HEK293 (cell line): ENCODE measurements around the gene TAP2.
A peak's percentile ranks its signal among the peaks of the same experiment; 100 is the strongest.

Source experiments
- ATF2 ChIP-seq: fragments of 450-650 bp; formaldehyde crosslinking; IDR thresholded peaks from 2 replicates; pipeline ENCODE4 v1.5.1; 2016; ENCODE audit warnings: missing biosample characterization, missing genetic modification characterization, low read depth
- BCL6B ChIP-seq: fragments of 450-650 bp; formaldehyde crosslinking; IDR thresholded peaks from 2 replicates; pipeline ENCODE4 v1.5.1; 2017; ENCODE audit warnings: missing biosample characterization, missing genetic modification characterization
- KLF8 ChIP-seq: fragments of 450-650 bp; formaldehyde crosslinking; IDR thresholded peaks from 2 replicates; pipeline ENCODE4 v1.5.1; 2016; ENCODE audit warnings: missing biosample characterization, missing genetic modification characterization
- MEIS1 ChIP-seq: sonication (generic); formaldehyde crosslinking; IDR thresholded peaks from 2 replicates; pipeline ENCODE4 v1.8.1; 2022; ENCODE audit warnings: missing genetic modification reagents, mild to moderate bottlenecking, borderline replicate concordance
- REST ChIP-seq: fragments of 450-650 bp; formaldehyde crosslinking; IDR thresholded peaks from 2 replicates; pipeline ENCODE4 v1.5.1; 2016; ENCODE audit warnings: missing biosample characterization, missing genetic modification characterization
- SCRT1 ChIP-seq: fragments of 450-650 bp; formaldehyde crosslinking; IDR thresholded peaks from 2 replicates; pipeline ENCODE4 v1.5.1; 2016; ENCODE audit warnings: missing biosample characterization, missing genetic modification characterization, borderline replicate concordance
- ZBTB44 ChIP-seq: fragments of 450-650 bp; IDR thresholded peaks from 2 replicates; pipeline ENCODE4 v1.5.1; 2018; ENCODE audit warnings: missing biosample characterization, mild to moderate bottlenecking, missing genetic modification characterization
- ZFHX2 ChIP-seq: fragments of 450-650 bp; formaldehyde crosslinking; conservative IDR thresholded peaks from 2 replicates; pipeline ENCODE4 v1.5.1; 2016; ENCODE audit warnings: missing biosample characterization, missing genetic modification characterization
- ZFP37 ChIP-seq: fragments of 450-650 bp; formaldehyde crosslinking; IDR thresholded peaks from 2 replicates; pipeline ENCODE4 v1.5.1; 2016; ENCODE audit warnings: missing biosample characterization, missing genetic modification characterization
- ZNF132 ChIP-seq: fragments of 450-650 bp; formaldehyde crosslinking; IDR thresholded peaks from 2 replicates; pipeline ENCODE4 v1.5.1; 2017; ENCODE audit warnings: missing biosample characterization, missing genetic modification characterization, borderline replicate concordance
- ZNF133 ChIP-seq: fragments of 450-650 bp; formaldehyde crosslinking; IDR thresholded peaks from 2 replicates; pipeline ENCODE4 v1.5.1; 2016; ENCODE audit warnings: missing biosample characterization, missing genetic modification characterization
- ZNF140 ChIP-seq: fragments of 450-650 bp; formaldehyde crosslinking; IDR thresholded peaks from 2 replicates; pipeline ENCODE4 v1.5.1; 2016; ENCODE audit warnings: missing biosample characterization, missing genetic modification characterization
- ZNF214 ChIP-seq: fragments of 450-650 bp; formaldehyde crosslinking; IDR thresholded peaks from 2 replicates; pipeline ENCODE4 v1.5.1; 2017; ENCODE audit warnings: missing biosample characterization, mild to moderate bottlenecking, missing genetic modification characterization, borderline replicate concordance
- ZNF501 ChIP-seq: fragments of 450-650 bp; formaldehyde crosslinking; IDR thresholded peaks from 2 replicates; pipeline ENCODE4 v1.5.1; 2016; ENCODE audit warnings: missing biosample characterization, missing genetic modification characterization
- ZNF513 ChIP-seq: fragments of 450-650 bp; IDR thresholded peaks from 2 replicates; pipeline ENCODE4 v1.5.1; 2018; ENCODE audit warnings: missing biosample characterization, missing genetic modification characterization
- ZNF529 ChIP-seq: fragments of 450-650 bp; formaldehyde crosslinking; IDR thresholded peaks from 2 replicates; pipeline ENCODE4 v1.5.1; 2017; ENCODE audit warnings: missing genetic modification characterization, missing biosample characterization; ENCODE audit not compliant: insufficient replicate concordance
- ZNF664 ChIP-seq: fragments of 450-650 bp; formaldehyde crosslinking; IDR thresholded peaks from 2 replicates; pipeline ENCODE4 v1.5.1; 2016; ENCODE audit warnings: missing biosample characterization, missing genetic modification characterization
- ZNF792 ChIP-seq: fragments of 450-650 bp; formaldehyde crosslinking; IDR thresholded peaks from 2 replicates; pipeline ENCODE4 v1.5.1; 2016; ENCODE audit warnings: missing biosample characterization, missing genetic modification characterization
- ZSCAN5A ChIP-seq: fragments of 450-650 bp; formaldehyde crosslinking; IDR thresholded peaks from 2 replicates; pipeline ENCODE4 v1.5.1; 2016; ENCODE audit warnings: missing biosample characterization, missing genetic modification characterization
- TF ChIP-seq, protein P1 (sequence below): fragments of 450-650 bp; formaldehyde crosslinking; IDR thresholded peaks from 2 replicates; pipeline ENCODE4 v1.5.1; 2016; ENCODE audit warnings: missing biosample characterization, missing genetic modification characterization
- TF ChIP-seq, protein P2 (sequence below): fragments of 450-650 bp; formaldehyde crosslinking; IDR thresholded peaks from 2 replicates; pipeline ENCODE4; 2016; ENCODE audit warnings: missing biosample characterization, missing genetic modification characterization
- TF ChIP-seq, protein P3 (sequence below): fragments of 450-650 bp; formaldehyde crosslinking; IDR thresholded peaks from 2 replicates; pipeline ENCODE4 v1.5.1; 2016; ENCODE audit warnings: missing biosample characterization, missing genetic modification characterization

Gene TAP2

DNA sequence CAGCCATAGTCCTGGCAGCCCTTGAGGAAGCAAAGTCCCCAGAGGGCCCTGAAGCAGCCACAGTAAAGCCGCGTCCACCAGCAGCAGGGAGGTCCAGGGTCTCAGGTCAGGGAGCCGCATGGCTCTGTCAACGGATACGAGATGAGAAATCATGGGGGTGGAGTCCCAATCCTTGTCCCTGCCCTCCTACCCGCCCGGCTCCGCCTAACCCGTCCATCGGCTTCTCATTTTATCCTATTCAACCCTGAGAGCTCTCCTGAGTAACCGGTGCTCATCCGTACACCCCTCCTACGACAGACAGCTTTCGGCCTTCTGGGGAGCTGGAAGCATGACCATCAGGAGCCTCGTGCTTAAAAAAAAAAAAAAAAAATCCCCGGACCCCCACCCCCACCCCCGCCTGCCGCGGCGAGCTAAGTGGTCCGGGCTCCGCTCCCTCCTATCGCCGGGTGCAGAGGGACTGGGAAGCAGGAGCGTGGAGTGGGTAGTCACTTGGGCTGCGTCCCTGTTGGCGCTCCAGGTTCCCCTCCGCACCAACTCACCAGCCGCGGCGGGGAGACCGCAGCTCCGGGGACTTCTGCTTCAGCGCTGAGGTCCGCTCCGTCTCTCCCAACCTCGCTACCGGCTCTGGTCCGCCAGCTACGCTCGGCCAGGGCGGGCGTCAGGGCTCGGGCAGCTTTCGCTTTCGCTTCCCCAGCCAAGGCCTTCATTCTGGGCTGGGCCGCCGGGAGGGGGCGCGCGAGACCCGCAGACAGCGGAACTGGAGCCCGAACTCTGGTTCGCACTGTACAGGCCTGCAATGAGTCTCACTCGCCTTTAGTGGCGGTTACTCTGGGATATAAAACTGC lies at the start of gene TAP2 (continued):
- TF ChIP-seq KLF8 (peak; percentile 62), MEIS1 (no peak), BCL6B (tag by site-specific recombination) (no peak), ZSCAN5A (tag by site-specific recombination) (no peak), ZNF513 (tag by site-specific recombination) (no peak), ATF2 (tag by site-specific recombination) (no peak), ZNF792 (no peak), ZFHX2 (tag by site-specific recombination) (no peak), ZNF132 (tag by site-specific recombination) (no peak), ZNF664 (tag by site-specific recombination) (no peak), ZNF133 (no peak), REST (tag by site-specific recombination) (no peak), SCRT1 (tag by site-specific recombination) (no peak), ZNF501 (tag by site-specific recombination) (peak; percentile 58; the same call in 1 of the 2 replicates), ZFP37 (tag by site-specific recombination) (peak; percentile 83; the same call in 1 of the 2 replicates), ZNF214 (tag by site-specific recombination) (no peak), ZBTB44 (tag by site-specific recombination) (peak; percentile 36; the same call in 1 of the 2 replicates), ZNF529 (tag by site-specific recombination) (no peak), ZNF140 (tag by site-specific recombination) (no peak)
- TF ChIP-seq, protein P1, sequence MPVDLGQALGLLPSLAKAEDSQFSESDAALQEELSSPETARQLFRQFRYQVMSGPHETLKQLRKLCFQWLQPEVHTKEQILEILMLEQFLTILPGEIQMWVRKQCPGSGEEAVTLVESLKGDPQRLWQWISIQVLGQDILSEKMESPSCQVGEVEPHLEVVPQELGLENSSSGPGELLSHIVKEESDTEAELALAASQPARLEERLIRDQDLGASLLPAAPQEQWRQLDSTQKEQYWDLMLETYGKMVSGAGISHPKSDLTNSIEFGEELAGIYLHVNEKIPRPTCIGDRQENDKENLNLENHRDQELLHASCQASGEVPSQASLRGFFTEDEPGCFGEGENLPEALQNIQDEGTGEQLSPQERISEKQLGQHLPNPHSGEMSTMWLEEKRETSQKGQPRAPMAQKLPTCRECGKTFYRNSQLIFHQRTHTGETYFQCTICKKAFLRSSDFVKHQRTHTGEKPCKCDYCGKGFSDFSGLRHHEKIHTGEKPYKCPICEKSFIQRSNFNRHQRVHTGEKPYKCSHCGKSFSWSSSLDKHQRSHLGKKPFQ (tag by site-specific recombination) = no peak
- TF ChIP-seq, protein P2, sequence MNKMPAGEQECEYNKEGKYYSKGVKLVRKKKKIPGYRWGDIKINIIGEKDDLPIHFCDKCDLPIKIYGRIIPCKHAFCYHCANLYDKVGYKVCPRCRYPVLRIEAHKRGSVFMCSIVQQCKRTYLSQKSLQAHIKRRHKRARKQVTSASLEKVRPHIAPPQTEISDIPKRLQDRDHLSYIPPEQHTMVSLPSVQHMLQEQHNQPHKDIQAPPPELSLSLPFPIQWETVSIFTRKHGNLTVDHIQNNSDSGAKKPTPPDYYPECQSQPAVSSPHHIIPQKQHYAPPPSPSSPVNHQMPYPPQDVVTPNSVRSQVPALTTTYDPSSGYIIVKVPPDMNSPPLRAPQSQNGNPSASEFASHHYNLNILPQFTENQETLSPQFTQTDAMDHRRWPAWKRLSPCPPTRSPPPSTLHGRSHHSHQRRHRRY = no peak
- TF ChIP-seq, protein P3, sequence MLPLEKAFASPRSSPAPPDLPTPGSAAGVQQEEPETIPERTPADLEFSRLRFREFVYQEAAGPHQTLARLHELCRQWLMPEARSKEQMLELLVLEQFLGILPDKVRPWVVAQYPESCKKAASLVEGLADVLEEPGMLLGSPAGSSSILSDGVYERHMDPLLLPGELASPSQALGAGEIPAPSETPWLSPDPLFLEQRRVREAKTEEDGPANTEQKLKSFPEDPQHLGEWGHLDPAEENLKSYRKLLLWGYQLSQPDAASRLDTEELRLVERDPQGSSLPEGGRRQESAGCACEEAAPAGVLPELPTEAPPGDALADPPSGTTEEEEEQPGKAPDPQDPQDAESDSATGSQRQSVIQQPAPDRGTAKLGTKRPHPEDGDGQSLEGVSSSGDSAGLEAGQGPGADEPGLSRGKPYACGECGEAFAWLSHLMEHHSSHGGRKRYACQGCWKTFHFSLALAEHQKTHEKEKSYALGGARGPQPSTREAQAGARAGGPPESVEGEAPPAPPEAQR (tag by site-specific recombination) = no peak
